HG02852 (cell line): Measurements from ENCODE around the gene CSTB.
A peak's percentile ranks its signal among the peaks of the same experiment; 100 is the strongest.

ENCODE experiments used
- ATAC-seq: cut with Tn5 transposase; IDR thresholded peaks from one replicate; pipeline ENCODE4 v1.9.1; 2021; ENCODE audit warnings: mild to moderate bottlenecking, moderate library complexity; ENCODE audit not compliant: unreplicated experiment

CSTB gene

DNA sequence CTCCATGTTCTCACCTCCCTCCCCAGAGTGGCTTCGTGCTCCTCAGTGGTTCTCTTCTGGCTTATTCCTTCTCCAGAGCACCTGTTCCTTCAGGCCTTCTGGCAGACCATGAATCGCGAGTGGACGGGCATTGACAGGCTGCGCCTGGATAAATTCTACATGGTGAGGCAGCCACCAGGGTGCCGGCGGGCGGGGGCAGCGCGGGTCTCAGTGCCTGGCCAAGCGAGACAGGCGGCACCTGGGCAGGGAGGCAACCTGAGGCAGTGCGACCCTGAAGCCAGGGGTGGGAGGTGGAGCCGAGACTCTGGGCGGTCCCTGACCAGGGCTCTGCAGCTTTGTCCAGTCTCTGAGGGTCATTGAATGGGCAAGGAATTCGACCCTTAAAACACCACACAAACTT lies 17.1 kb upstream of the CSTB start:
- no peak for ATAC-seq

DNA sequence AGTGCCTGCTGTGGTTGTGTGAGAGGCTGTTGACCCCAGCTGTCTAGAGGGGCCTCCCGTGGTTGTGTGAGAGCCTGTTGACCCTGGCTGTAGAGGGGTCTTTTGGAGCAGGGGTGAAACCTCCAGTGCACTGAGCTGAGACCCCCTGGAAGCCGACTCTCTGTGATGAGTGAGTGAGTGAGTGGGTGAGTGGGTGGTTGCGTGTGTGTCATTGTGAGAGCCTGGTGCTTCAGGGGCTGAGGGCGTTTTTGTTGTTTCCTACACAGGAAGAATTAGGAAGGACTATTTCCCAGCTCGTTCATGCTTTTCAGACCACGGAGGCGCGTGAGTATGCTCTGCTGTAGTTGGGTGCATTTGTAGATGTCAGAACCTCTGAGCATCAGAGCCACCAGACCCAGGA lies 16.3 kb upstream of the CSTB start:
- no peak for ATAC-seq

DNA sequence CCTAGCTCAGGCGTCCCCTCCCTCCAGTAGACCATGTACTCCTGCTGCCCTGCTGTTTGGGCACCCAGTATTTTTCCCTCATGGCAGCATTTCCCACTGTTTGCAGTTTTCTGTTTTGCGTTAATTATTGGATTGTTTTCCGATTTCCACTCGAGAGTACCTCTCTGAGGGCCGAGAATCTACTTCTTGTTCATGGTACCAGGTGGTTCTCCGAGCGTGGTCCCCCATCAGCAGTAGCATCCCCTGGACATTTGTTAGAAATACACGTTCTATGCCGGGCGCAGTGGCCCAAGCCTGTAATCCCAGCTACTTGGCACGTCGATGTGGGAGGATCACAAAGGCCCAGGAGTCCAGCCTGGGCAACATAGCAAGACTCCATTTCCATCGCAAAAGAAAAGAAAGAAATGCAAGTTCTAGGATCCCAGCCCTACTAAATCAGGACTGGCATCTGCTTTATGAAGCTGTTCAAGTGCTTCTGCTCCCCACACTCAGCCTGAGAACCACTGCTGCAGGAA lies 14.0 kb upstream of the CSTB start:
- no peak for ATAC-seq

DNA sequence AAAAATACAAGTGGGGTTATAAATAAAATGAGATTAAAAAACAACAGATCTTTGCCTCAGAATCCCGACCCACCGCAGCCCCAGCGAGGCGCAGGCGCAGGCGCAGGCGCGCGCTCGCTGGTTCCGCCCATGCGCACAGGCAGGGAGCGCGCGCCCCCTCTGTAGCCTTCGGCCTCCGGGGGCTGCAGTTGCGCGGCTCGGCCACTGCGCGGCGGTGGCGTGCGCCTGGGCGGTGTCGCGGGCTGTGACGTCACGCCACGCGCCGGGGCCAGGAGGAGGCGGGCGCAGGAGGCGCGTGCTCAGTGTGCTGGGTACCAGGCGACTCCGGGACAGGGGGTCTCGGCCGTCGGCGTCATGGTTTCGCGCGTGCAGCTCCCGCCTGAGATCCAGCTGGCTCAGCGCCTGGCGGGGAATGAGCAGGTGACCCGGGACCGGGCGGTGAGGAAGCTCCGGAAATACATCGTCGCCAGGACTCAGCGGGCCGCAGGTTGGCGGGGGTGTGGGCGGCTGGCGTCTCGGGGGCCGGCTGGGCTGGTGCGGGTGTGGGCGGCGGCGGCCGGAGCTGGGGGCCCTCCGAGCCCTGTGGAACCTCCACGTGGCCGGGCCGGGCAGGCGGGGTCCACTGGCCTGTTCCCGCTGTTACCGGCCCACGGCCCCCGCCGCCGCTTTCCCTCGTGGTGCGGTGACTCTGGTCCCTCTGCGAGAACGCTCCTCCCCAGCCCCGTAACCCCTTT lies 13.3 kb upstream of the CSTB start, which contains the start of gene RRP1:
Gene RRP1, plus strand, starts transcription at position 302 of the 734 bp plus-strand sequence. Its CDS starts 53 bp downstream, at position 355.
- peak; percentile 72 for ATAC-seq

DNA sequence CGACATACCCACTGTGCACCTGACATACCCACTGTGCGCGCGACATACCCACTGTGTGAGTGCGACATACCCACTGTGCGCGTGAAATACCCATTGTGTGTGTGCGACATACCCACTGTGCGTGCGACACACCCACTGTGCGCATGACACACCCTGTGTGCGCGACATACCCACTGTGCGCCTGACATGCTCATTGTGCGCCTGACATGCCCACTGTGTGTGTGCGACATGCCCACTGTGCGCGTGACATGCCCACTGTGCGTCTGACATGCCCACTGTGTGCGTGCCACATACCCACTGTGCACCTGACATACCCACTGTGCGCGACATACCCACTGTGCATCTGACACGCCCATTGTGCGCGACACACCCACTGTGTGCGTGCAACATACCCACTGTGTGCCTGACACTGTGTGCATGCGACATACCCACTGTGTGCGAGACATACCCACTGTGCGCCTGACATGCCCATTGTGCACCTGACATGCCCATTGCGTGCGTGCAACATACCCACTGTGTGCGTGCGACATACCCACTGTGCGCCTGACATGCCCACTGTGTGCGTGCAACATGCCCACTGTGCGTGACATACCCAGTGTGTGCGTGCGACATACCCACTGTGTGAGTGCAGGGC lies 10.8 kb upstream of the CSTB start:
- ATAC-seq, result no peak

DNA sequence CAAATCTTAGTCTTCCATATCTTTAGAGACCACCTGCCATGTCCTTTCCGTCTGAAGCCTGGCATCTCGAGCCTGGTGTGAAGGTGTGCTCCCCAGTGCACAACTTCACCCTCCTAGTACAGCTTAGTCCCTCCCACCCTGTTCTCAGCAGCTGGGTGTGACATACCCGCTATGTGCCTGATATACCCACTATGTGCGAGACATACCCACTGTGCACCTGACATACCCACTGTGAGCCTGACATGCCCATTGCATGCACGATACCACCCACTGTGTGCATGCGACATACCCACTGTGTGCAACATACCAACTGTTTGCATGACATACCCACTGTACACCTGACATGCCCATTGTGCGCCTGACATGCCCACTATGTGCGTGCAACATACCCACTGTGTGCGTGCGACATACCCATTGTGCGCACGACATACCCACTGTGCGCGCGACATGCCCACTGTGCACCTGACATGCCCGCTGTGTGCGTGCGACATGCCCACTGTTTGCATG lies 10.2 kb upstream of the CSTB start:
- no peak for ATAC-seq

DNA sequence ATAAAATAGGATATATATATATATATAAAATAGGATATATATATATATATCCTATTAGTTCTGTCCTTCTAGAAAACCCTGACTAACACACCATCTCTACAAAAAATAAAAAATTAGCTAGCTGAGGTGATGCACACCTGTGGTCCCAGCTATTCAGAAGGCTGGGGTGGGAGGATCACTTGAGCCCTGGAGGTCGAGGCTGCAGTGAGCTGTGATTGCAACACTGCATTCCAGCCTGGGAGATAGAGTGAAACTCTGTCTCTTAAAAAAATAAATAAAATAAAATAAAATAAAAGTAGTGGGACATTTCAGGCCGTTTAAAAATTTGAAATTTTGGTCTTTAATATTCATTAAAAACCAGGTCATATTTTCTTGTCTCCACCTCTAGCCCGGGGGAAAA lies 9.0 kb upstream of the CSTB start:
- no peak for ATAC-seq

DNA sequence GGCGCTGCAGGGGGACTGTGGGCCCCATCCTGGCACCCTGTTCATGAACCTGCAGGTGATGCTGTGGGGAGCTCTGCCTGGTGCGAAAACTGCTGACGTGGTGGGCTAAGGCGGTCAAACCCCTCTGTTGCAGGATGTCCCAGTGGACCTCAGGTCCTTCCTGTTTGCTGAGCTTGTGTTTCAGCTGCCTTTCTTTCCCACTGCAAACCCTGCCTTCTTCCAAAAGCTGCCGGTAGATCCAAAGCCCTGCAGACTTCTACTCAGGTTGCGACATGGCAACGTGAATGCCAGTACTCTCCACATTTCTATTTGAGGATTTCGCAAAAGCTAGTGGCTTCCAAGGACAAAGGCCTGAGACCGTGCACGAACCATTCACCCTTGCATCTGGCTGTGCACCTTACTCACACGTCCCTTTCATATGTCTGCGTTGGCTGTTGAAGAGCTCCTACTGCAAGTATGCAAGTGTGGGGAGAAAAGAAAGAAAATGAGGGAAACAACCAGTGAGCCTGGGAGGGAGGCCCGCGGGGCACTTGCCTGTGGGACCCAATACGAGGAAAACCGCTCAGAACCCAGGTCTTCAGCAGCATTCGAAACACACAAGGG lies 7.1 kb upstream of the CSTB start:
- no peak for ATAC-seq

DNA sequence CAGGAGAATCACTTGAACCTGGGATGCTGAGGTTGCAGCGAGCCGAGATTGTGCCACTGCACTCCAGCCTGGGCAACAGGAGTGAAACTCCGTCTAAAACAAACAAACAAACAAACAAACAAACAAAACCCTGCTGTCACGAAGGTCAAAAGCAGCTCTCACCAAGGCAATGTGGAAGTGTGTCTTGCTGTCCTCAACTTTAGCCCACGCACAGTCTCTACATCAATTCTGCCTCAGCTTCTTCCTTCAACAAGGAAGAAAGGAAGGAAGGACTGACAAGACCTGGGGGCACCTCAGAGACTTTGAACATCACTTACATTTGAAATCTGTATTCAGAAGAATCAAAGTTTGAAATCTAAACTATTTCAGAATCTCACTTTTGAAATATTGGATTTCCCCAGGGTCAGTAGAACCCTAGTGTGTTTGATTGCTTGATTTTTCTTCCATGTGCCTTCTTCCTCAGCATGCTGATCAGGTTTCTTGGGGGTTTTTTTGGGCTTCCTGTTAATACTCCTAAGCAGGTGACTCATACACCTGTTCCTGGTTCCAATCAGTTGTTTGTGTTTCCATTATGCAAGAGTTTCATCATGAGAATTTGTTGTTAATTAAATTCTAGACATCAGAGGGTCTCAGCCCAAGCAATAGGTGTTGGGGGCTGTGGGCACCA lies 6.5 kb upstream of the CSTB start:
- no peak for ATAC-seq

DNA sequence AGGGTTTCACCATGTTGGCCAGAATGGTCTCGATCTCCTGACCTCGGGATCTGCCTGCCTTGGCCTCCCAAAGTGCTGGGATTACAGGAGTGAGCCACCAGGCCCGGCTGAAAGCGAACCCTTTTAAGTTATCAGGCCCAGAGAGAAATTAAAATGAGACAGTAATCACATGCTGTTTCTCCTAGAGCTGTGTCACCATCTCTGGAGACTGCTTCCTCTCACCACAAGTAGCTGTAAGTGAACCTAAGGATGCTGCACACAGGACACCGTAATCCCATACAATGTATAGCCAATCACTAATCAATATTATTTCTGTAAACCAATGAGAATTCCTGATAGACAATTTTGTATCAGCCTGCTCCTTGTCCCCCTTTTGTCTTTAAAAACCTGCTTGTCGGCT lies 5.7 kb upstream of the CSTB start:
- ATAC-seq, result no peak

DNA sequence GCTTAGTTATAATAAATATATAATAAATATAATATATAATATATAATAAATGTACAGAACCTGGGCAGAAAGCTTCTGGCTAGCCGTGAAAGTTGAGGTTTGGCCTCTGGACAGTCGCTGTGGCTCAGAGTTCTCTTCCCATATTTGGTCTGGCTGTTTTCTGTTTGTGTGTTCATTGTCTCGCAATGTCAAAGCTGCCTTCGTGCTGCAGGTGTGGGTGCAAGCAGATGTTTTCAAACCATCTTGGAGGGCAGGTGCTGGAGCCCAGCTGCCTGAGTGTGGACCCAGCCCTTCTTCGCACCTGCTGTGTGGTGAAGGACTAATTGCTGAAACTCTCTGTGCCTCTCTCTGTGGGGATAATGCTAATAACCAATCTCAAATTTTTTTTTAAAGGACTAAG lies 3.6 kb upstream of the CSTB start:
- no peak for ATAC-seq

DNA sequence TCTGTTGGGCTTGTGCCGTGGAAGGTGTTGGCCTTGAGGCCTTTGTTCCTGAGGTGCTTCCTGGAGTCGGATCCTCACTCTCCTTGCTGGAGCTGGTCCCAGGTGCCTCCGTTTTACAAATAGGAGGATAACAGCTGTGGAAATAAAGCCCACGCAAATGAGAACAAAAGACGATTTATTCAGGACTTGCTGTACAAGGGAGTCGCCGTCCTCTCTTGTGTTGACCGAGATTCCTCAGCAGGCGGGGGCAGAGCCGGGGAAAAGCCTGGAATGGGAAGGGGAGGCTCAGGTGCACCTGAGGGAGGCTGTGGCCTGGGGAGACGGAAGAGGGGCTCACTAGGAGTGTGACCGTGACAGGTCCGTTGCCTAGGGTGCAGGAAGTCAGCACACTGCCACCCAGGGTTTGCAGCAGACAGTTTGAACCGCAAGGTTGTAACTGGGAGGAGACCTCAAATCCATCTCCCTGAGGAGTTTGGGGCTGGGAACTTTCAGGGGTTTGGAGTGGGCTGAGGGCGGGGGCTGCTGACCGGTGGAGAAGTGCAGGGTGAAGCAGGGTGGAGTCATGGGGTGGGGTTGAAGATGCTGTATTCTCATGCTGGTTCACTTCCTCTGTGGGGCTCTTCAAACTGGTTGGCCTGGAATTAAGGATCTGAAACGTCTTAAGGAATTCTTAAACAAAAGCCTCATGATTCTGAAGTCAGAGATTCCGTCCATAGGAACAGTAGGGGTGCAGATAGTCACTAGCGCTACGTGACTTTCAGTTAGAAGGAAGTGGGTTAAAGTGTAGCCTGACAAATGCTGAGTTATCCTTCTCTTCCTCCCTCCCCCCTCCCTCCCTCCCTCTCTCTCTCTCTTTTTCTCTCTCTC lies 2.6 kb upstream of the CSTB start:
- ATAC-seq, result no peak

DNA sequence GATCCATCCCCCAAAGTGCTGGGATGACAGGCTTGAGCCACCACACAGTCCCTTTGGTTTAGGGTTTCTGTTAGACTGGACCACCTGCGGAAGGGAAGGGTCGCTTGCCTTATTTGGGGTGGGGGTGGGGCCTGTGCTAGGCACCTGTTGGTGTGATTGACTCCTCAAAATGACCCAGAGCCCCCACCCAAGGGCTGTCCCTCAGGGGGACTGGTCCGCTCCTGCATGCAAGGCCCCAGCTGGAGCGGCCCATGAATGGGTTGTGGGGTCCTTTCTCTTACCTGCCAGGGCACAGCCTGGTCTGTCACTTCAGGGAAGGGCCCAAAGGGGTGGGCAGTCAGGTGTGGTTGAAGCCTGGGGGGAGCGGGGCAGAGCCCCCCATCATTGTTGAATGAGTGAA lies 1.8 kb upstream of the CSTB start:
- ATAC-seq, result no peak

DNA sequence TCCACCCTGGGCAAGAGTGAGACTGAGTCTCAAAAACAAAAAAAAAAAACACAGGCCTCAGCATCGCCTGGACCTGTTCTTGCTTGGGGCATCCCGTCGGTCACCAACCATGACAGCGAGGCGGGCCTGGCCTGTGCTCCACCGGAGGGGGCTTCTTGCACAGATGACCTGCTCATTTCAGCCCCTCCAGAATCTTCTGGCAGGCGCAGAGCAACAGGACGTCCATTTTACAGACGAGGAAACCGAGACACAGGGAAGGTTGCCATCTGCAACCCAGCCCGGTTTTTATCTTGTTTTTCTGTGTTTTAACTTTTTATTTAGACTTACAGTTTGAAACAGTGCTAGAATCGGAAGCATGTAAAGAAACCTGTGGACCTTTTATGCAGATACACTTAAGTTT lies 918 bp downstream of the CSTB start:
- ATAC-seq, result no peak

DNA sequence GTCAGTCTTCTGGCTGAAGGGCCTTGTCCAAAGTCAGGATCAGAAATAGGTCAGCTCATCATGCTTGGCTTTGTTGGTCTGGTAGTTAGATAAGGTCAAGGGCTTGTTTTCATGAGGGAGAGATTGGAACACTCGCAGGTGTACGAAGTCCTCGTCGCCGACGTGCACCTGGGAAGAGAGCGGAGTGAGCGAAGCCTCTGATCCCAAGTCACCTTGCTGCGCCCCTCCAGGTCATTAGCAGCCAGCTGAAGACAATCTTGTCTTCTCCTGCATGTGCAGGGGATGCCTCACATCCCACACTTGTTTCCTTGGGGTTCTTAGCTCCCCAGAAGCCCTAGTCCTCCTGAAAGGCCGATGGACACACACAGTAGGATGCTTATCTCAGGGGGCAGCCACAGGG lies 1.9 kb downstream of the CSTB start:
- ATAC-seq, result no peak

DNA sequence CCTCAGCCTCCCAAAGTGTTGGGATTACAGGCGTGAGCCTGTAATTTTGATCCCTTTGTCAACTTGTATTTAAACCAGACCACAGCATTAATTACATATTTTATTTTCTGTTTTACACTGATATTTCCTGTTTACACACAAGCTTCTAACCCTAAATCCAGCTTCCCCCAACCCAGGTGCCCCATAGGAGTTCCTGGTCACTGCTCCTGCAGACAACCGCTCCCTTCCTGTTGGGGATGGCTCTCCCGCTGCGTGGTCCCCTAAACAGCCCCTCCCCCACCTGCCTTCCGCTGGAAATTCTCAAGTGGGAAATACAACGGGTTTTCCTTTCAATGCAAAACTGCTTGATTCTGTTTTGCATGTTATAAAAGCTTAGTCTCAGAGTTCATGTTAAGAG lies 3.7 kb downstream of the CSTB start:
- ATAC-seq, result no peak

DNA sequence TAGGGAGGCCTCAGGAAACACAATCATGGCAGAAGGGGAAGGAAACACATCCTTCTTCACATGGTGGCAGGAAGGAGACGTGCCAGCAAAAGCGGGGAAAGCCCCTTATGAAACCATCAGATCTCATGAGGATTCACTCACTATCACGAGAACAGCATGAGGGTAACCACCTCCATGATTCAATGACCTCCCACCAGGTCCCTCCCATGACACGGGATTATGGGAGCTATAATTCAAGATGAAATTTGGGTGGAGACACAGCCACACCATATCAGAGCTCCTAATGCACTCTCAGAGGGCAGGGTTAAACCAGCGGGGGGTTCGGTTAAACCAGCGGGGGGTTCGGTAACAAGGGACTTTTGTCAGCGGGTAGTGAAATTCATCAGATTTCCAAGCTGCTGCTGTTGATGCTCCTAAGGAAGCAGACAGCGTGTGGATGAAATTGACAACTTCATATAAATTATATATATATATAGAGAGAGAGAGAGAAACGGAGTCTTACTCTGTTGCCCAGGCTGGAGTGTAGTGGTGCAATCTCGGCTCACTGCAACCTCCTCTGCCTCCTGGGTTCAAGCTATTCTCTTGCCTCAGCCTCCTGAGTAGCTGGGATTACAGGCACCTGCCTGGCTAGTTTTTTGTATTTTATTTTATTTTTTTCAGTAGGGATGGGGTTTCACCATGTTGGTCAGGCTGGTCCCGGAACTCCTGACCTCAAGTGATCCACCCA lies 4.2 kb downstream of the CSTB start:
- no peak for ATAC-seq

DNA sequence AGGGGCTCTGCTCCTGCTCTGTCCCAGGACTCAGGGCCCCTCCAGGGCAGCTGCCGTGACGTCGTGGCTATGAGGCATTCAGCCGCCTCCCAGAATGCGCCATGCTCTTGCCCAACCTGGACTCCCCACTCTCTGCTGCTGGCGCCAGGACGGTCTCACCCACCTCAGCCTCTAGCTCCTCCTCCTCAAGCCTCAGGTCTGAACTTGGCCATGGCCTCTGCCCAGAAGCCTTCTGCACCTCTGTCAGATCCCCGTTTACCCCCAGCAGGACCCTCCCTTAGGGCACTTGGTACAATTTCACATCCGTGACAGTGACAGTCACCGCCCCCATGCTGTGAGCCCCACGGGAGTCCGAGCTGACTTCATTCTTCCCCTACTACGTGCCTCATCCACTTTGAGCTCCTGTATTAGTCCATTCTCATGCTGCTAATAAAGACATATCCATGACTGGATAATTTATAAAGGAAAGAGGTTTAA lies 4.9 kb downstream of the CSTB start:
- ATAC-seq, result no peak

DNA sequence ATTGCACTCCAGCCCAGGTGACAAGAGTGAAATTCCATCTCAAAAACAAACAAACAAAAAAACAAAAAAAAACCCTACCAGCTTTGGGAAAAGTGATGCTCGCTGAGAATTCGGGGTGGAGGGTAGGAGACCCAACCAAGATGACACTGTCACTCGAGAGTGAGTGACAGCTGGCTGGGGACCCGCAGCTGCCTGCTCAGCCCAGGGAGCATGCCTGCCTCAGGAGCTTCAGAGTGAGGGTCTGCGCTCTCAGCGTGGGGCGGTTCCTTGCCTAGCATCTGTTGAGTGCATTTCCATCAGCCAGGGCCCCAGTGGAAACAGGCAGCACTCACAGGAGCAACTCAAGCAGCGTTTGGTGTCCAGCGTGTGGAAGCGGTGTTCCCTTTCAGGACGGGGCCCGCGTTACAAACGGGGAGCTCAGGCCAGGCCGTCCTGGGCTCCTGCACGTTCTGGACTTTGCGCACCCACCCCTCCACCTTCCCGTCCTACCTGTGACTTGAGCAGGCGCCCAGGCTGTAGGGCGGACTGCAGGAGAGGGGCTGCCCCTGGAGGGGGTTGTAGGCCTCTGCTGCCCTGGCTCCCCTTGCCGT lies 5.9 kb downstream of the CSTB start:
- no peak for ATAC-seq
